ENCODE measurements around the gene HADHA. TPM values are rescaled to one million over a fixed set of nuclear protein-coding genes. Genes with fewer than 3 reads are reported as not detected.

The HADHA gene
- total RNA-seq, 2 donors from 2014 or later: 98.3 to 110 TPM

DNA sequence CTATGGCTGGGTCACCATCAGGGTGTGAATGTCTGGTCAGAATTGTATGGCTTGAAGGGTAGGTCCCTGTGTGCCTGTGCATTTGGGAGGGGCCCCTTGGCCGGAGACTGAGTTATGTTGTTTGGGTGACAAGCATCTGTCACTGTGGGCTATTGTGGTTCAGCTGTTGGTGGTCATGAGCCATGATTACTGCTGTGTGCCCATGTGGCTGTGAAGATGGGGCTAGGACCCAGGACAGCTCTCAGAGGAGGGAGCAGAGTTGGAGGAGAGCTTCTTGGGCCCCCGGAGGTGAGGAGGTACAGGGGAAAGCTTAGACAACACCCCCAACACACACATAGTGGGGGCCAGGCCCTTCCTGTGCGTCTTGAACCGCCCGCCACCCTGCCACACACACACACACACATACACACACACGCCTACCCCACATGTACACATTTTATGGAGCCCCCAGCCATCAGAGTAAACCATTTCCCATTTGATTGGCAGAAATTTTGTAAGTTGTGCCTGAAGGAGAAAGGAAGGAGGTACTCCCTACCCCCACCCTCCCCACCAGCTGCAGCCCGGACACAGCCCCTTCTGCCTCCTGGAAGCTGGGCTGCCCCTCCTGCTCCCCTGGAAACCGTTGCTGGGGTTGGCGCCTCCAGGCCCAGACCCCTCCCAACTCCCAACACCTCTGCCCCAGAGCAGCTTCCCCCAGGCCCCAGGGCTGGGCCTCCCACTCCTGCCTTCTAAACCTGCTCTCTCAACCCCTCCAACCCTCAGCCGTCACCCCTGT lies 69.6 kb downstream of the HADHA start:
- H3K36me3 ChIP-seq (replicated peaks in 1 of 2; ENCODE audit: insufficient read depth in 1 of 2, low read depth in 2 of 2): no peaks in the 10 kb centered on the region
- TF ChIP-seq, protein P1, sequence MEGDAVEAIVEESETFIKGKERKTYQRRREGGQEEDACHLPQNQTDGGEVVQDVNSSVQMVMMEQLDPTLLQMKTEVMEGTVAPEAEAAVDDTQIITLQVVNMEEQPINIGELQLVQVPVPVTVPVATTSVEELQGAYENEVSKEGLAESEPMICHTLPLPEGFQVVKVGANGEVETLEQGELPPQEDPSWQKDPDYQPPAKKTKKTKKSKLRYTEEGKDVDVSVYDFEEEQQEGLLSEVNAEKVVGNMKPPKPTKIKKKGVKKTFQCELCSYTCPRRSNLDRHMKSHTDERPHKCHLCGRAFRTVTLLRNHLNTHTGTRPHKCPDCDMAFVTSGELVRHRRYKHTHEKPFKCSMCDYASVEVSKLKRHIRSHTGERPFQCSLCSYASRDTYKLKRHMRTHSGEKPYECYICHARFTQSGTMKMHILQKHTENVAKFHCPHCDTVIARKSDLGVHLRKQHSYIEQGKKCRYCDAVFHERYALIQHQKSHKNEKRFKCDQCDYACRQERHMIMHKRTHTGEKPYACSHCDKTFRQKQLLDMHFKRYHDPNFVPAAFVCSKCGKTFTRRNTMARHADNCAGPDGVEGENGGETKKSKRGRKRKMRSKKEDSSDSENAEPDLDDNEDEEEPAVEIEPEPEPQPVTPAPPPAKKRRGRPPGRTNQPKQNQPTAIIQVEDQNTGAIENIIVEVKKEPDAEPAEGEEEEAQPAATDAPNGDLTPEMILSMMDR (IDR thresholded peaks at IDR 0.05): no peak
- no peak for TF ChIP-seq POLR2A (IDR thresholded peaks at IDR 0.05)
- WGBS, 2 donors: 73 to 74% methylated on average over 8 to 10 of the region's 10 CpGs
- DNase-seq: no peak
- peaks cover 26% of the 10 kb centered on the region for H3K4me1 ChIP-seq
- intact Hi-C loops (cut with DNase I): no loop called here
- no peak overlapping the region for H3K4me3 ChIP-seq
- H3K27me3 ChIP-seq: peaks cover 0 to 20% of the 10 kb centered on the region in 2 donors
- no peak for ATAC-seq
- H3K9me3 ChIP-seq: no peaks in the 10 kb centered on the region
- H3K27ac ChIP-seq: no peak overlapping the region

DNA sequence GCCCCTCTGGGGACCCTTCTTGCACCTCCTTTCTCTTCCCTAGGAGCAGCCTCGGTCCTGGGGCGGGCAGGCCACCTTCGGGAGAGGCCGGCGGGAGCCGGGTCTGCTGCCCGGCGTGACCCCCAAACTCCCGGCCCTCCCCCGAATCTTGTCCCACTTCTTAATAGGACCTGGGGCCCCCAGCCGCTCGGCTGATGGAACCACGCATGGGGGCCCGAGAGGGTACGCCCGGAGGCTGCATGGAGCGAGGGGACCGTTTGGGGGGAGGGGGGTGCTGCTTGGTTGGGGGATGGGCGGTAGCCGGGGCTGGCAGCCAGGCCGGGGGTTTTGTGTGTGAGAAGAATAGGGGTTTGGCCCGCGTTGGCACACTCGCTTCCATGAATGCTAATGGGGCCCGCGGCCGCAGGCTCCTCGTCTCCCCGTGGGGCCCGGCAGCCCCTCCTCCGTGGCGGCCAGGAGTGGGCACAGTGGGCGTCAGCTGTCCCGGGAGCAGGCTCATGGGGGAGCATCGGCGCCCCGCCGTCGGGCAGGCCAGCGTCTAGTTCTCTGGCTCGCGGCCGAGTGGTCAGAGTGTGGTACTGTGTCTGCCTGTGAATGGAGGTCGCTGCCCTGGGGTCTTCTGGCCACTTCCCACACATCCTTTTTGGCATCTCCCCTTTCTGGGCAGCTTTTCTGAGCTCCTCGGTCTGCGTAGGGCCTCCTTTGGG lies 70.5 kb downstream of the HADHA start:
- H3K27ac ChIP-seq: no peak overlapping the region
- H3K4me1 ChIP-seq: peaks cover 19% of the 10 kb centered on the region
- WGBS, 2 donors: 25 to 41% methylated on average over 36 to 41 of the region's 46 CpGs
- H3K9me3 ChIP-seq: no peaks in the 10 kb centered on the region
- DNase-seq: no peak
- no peak for TF ChIP-seq POLR2A (IDR thresholded peaks at IDR 0.05)
- TF ChIP-seq, protein P1 (IDR thresholded peaks at IDR 0.05): no peak
- no peak for ATAC-seq
- H3K4me3 ChIP-seq: no peak overlapping the region
- H3K36me3 ChIP-seq (replicated peaks in 1 of 2; ENCODE audit: insufficient read depth in 1 of 2, low read depth in 2 of 2): no peaks in the 10 kb centered on the region
- intact Hi-C loops (cut with DNase I): no loop called here
- peaks cover 0 to 20% of the 10 kb centered on the region in 2 donors for H3K27me3 ChIP-seq

DNA sequence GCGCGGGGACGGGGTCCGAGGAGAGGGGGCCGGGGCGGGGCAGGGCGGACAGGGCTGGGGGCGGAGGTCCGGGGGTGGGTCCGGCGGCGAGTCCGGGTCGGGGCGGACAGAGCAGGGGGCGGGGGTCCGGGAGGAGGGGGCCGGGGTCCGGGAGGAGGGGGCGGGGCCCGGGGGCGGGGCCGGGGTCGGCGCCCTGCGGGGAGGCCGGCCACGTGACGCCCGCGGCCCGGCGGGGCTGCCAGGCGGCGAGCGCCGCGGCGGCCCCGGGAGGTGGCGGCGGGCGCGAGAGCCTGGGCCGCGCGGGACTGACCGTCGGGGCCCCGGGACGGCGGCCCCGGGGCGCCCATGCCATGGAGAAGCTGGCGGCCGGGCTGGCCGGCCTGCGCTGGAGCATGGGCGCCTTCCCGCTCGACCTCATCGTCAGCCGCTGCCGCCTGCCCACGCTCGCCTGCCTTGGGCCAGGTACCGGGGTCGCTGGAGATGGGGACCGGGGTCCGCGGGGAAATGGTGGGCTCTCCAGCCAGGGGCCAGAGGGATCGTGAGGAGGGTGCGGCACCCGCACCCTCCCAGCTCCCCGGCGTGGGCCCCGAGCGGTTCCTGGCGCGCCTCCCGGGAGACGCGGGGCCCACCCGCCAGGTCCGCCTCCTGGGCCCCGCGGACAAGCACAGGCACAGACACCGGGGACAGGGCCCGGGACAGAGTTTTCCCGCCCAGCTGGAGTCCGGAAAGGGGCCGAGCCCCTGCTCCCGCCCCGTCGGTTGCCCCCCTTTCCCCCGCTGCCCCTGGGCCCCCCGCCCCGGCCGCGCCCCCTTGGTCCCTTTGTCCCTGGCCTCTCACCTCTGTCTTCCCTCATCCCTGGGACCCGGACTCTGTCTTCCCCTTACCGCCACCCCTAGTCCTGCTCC lies 71.3 kb downstream of the HADHA start, which contains the start of gene GAREM2:
Gene GAREM2 (plus strand): TSS at position 218 of the 905 bp plus-strand sequence. CDS start 133 bp downstream, at position 351.
- Histone ChIP-seq H3K36me3 (replicated peaks in 1 of 2; ENCODE audit: insufficient read depth in 1 of 2, low read depth in 2 of 2) (no peaks in the 10 kb centered on the region), H3K4me1 (peaks cover 13% of the 10 kb centered on the region), H3K4me3 (no peak within 1 kb of the TSS), H3K27me3 (peaks cover 0 to 20% of the 10 kb centered on the region in 2 donors), H3K27ac (no peak within 1 kb of the TSS), H3K9me3 (no peaks in the 10 kb centered on the region)
- ATAC-seq: peak; percentile 37
- TF ChIP-seq, protein P1 (IDR thresholded peaks at IDR 0.05): no peak
- TF ChIP-seq POLR2A (IDR thresholded peaks at IDR 0.05): no peak
- no peak for DNase-seq
- intact Hi-C loops (cut with DNase I): no loop called here
- 1 to 17% methylated on average over 2 to 44 of the region's 102 CpGs for WGBS, 2 donors

DNA sequence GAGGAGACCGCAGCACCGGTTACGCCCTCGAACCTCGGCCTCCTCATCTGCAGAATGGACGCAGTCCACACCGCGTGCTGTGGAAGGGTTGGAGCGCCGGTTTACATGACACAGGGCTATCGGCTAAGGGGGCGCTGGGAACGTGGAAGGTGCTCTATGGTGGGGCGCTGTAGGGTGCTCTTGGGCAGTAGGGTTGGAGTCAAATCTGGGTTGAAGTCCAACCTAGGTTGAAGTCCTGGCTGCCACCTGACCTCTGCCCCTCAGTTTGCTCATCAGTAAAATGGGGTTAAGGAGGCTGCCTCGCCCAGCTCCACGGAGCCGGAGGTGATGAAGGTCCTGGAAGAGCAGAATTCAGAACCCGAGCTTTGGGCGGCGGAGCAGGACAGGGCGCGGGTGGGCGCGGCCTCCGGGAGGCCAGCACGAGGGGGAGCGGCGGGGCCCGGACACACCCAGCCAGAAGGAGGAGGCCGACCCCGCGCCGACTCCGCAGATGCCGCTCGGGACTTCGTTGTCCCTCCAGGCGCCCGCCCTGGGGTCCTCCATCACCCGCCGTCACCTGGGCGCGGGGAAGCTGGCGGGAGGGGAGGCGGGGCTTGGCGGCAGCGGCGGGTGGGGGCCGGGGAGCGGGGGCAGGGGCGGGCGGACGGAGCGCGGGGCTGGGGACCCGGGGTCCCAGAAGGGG lies 72.1 kb downstream of the HADHA start:
- intact Hi-C loops (cut with DNase I): no loop called here

More for the DNA sequence above, 72.1 kb downstream of the HADHA start:
- Histone ChIP-seq H3K4me1 (peaks cover 13% of the 10 kb centered on the region), H3K27me3 (peaks cover 0 to 20% of the 10 kb centered on the region in 2 donors), H3K9me3 (no peaks in the 10 kb centered on the region), H3K36me3 (replicated peaks in 1 of 2; ENCODE audit: insufficient read depth in 1 of 2, low read depth in 2 of 2) (no peaks in the 10 kb centered on the region), H3K4me3 (no peak overlapping the region), H3K27ac (no peak overlapping the region)
- DNase-seq (no peak), ATAC-seq (no peak)
- 35 to 74% methylated on average over 8 to 29 of the region's 56 CpGs for WGBS, 2 donors
- TF ChIP-seq, protein P1 (IDR thresholded peaks at IDR 0.05): no peak
- TF ChIP-seq POLR2A (IDR thresholded peaks at IDR 0.05): no peak
